Liver (tissue), 9 donors: Measurements from ENCODE around the gene EDDM13. TPM values are rescaled to one million over a fixed set of nuclear protein-coding genes. Genes with fewer than 3 reads are reported as not detected.

ENCODE experiments used
- DNase-seq: peaks from one replicate; pipeline ENCODE4 v3.0.0-alpha.2; 2017; ENCODE audit warnings: low spot score
- H3K27ac ChIP-seq, 2 donors: one replicate each; pipeline ENCODE4 v1.7.0; 2013; ENCODE audit warnings: inconsistent platforms in 2 of 2, low read length in 2 of 2, control low read depth in 1 of 2, low read depth in 1 of 2, mild to moderate bottlenecking in 1 of 2
- H3K27me3 ChIP-seq, 4 donors: one replicate each; pipeline versions ENCODE4 v1.6.1 to v1.7.0; 2013; ENCODE audit warnings: low read length in 3 of 4, inconsistent platforms in 1 of 4, mild to moderate bottlenecking in 1 of 4, moderate library complexity in 1 of 4; ENCODE audit not compliant: control insufficient read depth in 4 of 4, insufficient read depth in 4 of 4
- H3K36me3 ChIP-seq, 4 donors: one replicate each; pipeline versions ENCODE4 v1.6.1 to v1.7.0; 2013; ENCODE audit warnings: low read length in 3 of 4, mild to moderate bottlenecking in 3 of 4, low read depth in 1 of 4, moderate library complexity in 1 of 4; ENCODE audit not compliant: control insufficient read depth in 4 of 4, insufficient read depth in 3 of 4
- H3K4me1 ChIP-seq, 4 donors: one replicate each; pipeline versions ENCODE4 v1.6.1 to v1.7.0; 2013; ENCODE audit warnings: low read length in 3 of 4, mild to moderate bottlenecking in 3 of 4, moderate library complexity in 1 of 4; ENCODE audit not compliant: control insufficient read depth in 4 of 4, insufficient read depth in 4 of 4
- H3K4me3 ChIP-seq, 3 donors: one replicate each; pipeline versions ENCODE4 v1.6.1 to v1.7.0; 2013; ENCODE audit warnings: low read length in 3 of 3, control low read depth in 1 of 3, low read depth in 1 of 3, mild to moderate bottlenecking in 1 of 3
- H3K9ac ChIP-seq, 2 donors: one replicate each; pipeline ENCODE4 v1.7.0; 2013; ENCODE audit warnings: low read length in 2 of 2, mild to moderate bottlenecking in 2 of 2, moderate library complexity in 2 of 2, control low read depth in 1 of 2, low read depth in 1 of 2
- H3K9me3 ChIP-seq, 4 donors: one replicate each; pipeline versions ENCODE4 v1.6.1 to v1.7.0; 2013; ENCODE audit warnings: low read length in 3 of 4; ENCODE audit not compliant: control insufficient read depth in 4 of 4
- CTCF ChIP-seq: fragments of 150-350 bp; IDR thresholded peaks from 2 replicates; pipeline ENCODE4 v1.5.1; 2017; ENCODE audit warnings: improper control_type of control experiment, low read depth, low read length; ENCODE audit not compliant: missing input control
- FOXA1 ChIP-seq: IDR thresholded peaks from 2 replicates; pipeline ENCODE4 v1.6.1; 2016; ENCODE audit warnings: antibody characterized with exemption
- FOXA2 ChIP-seq: IDR thresholded peaks from 2 replicates; pipeline ENCODE4 v1.6.1; 2016; ENCODE audit warnings: antibody characterized with exemption
- GABPA ChIP-seq, 2 donors: IDR thresholded peaks in 1 of 2; conservative IDR thresholded peaks in 1 of 2; 2 replicates each; pipeline ENCODE4 v1.6.1; 2016; ENCODE audit warnings: antibody characterized with exemption in 2 of 2, mild to moderate bottlenecking in 1 of 2, moderate library complexity in 1 of 2
- HNF4A ChIP-seq, 2 donors: conservative IDR thresholded peaks; 2 replicates each; pipeline ENCODE4 v1.6.1; 2016; ENCODE audit warnings: antibody characterized with exemption in 2 of 2, mild to moderate bottlenecking in 2 of 2
- HNF4G ChIP-seq: IDR thresholded peaks from 2 replicates; pipeline ENCODE4 v1.6.1; 2016; ENCODE audit warnings: antibody characterized with exemption
- JUND ChIP-seq, 2 donors: IDR thresholded peaks; 2 replicates each; pipeline ENCODE4 v1.6.1; 2016; ENCODE audit warnings: antibody characterized with exemption in 2 of 2
- MAX ChIP-seq: IDR thresholded peaks from 2 replicates; pipeline ENCODE4 v1.6.1; 2016; ENCODE audit warnings: antibody characterized with exemption
- NR2F2 ChIP-seq: IDR thresholded peaks from 2 replicates; pipeline ENCODE4 v1.6.1; 2016; ENCODE audit warnings: antibody characterized with exemption
- RAD21 ChIP-seq, 2 donors: IDR thresholded peaks; 2 replicates each; pipeline ENCODE4 v1.6.1; 2016; ENCODE audit warnings: antibody characterized with exemption in 2 of 2, mild to moderate bottlenecking in 2 of 2
- RXRA ChIP-seq, 2 donors: IDR thresholded peaks; 2 replicates each; pipeline ENCODE4 v1.6.1; 2017 to 2018; ENCODE audit warnings: antibody characterized with exemption in 2 of 2, mild to moderate bottlenecking in 1 of 2
- TAF1 ChIP-seq: conservative IDR thresholded peaks from 2 replicates; pipeline ENCODE4 v1.6.1; 2016; ENCODE audit warnings: antibody characterized with exemption, mild to moderate bottlenecking
- YY1 ChIP-seq: IDR thresholded peaks from 2 replicates; pipeline ENCODE4 v1.6.1; 2016; ENCODE audit warnings: antibody characterized with exemption, mild to moderate bottlenecking
- ZBTB33 ChIP-seq: IDR thresholded peaks from 2 replicates; pipeline ENCODE4 v1.6.1; 2016; ENCODE audit warnings: antibody characterized with exemption
- WGBS: extraction: QIAGEN DNeasy Blood & Tissue Kit; methylation state at CpG from one replicate; pipeline ENCODE4 v1.1.7; 2013; 5-methylcytosine and 5-hydroxymethylcytosine counted together
- polyA plus RNA-seq, 2 donors: library from polyadenylated mRNA; stranded (reverse) in 1 of 2; unstranded in 1 of 2; fragments of 200-250 nt in 1 of 2; fragments of >200 nt in 1 of 2; fragmentation: Nextera tagmentation in 1 of 2; extraction: Ambion mirVana in 1 of 2; gene quantifications; one replicate each; pipeline versions ENCODE4 v1.2.1 to v1.2.3, GENCODE V29; 2013 to 2015
- total RNA-seq, 2 donors: library from RNA; depleted of rRNA; stranded (reverse); fragments of >200 nt; gene quantifications; one replicate each; pipeline ENCODE4 v1.2.3, GENCODE V29; 2014
- donor health status: healthy.
- donor health status: healthy.
- donor health status: healthy.
- donor health status: healthy.
- donor health status: healthy.

Gene EDDM13
- total and polyA plus RNA-seq, 4 donors = 0.20 TPM; not detected in 3

GRCh38 chr19:56270676-56271075 is 1.9 kb upstream of the EDDM13 start:
- no peak overlapping the region for H3K9ac ChIP-seq
- no peak for TF ChIP-seq GABPA (IDR thresholded peaks at IDR 0.05 in 1 of 2, conservative IDR thresholded peaks at IDR 0.05 in 1 of 2)
- no peak for TF ChIP-seq HNF4G
- no peak for TF ChIP-seq ZBTB33
- TF ChIP-seq JUND (IDR thresholded peaks at IDR 0.05) = no peak
- no peak for TF ChIP-seq RXRA (IDR thresholded peaks at IDR 0.05)
- no peak for TF ChIP-seq FOXA2
- H3K9me3 ChIP-seq = no peaks in the 10 kb centered on the region
- no peaks in the 10 kb centered on the region for H3K36me3 ChIP-seq
- WGBS = 83% methylated on average over 3 of the region's 3 CpGs
- H3K27ac ChIP-seq = no peak overlapping the region
- no peak overlapping the region for H3K4me3 ChIP-seq
- H3K4me1 ChIP-seq = no peaks in the 10 kb centered on the region
- no peak for DNase-seq
- no peaks in the 10 kb centered on the region for H3K27me3 ChIP-seq

GRCh38 chr19:56271151-56271550 is 1.4 kb upstream of the EDDM13 start:
- Histone ChIP-seq H3K27ac (no peak overlapping the region), H3K4me3 (no peak overlapping the region), H3K9ac (no peak overlapping the region), H3K36me3 (no peaks in the 10 kb centered on the region), H3K9me3 (no peaks in the 10 kb centered on the region), H3K27me3 (no peaks in the 10 kb centered on the region), H3K4me1 (no peaks in the 10 kb centered on the region)
- DNase-seq = no peak
- 87% methylated on average over 6 of the region's 6 CpGs for WGBS
- TF ChIP-seq CTCF (no peak), FOXA1 (no peak), TAF1 (no peak), MAX (no peak), HNF4A (conservative IDR thresholded peaks at IDR 0.05) (no peak), NR2F2 (no peak), RXRA (IDR thresholded peaks at IDR 0.05) (no peak), YY1 (no peak), HNF4G (no peak), ZBTB33 (no peak), JUND (IDR thresholded peaks at IDR 0.05) (no peak), RAD21 (IDR thresholded peaks at IDR 0.05) (no peak)
